DMS153 treated with DMSO at 0.1 percent for 48 hours (cell line): ENCODE measurements around the gene RBMS3.

ENCODE experiments used
- DNase-seq: peaks from one replicate; lab custom pipeline; 2025; ENCODE audit not compliant: unreplicated experiment; lab: John Stamatoyannopoulos, UW

Gene RBMS3

DNA sequence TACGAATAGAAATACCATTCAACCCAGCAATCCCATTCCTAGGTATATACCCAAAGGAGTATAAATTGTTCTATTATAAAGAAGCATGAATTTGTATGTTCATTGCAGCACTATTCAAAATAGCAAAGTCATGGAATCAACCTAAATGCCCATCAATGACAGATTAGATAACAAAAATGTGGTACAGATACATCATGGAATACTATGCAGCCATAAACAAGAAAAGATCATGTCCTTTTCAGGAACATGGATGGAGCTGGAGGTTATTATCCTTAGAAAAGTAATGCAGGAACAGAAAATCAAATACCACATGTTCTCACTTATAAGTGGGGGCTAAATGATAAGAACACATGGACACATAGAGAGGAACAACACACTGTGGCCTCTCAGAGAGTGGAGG, 571.9 kb downstream of the RBMS3 start:
- no peak for DNase-seq

DNA sequence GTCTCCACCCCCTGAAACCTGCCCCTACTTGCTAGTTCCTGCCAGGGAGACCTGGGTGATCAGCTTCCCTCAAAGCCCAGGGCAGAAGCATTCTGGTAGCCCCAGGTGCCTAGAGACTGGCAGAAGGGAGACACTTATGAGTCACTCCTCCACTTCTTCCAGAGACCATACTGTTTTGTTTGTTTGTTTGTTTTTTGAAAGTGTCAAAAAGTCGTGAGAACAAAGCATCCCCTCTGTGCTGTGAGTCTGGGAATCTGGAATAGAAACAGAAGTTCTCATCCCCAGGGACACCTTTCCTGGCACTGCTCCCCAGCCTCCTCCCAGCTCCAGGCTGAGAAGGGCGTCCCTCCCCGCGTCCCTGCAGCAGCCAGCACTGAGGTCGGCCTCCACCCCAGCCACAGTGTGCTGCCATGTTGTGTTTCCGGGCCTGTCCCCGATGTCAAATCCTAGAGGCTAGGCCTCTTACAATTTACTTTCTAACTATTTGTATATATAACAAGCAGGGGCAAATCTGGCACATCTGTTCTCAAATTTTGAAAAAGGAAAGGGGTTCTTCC, 573.0 kb downstream of the RBMS3 start:
- DNase-seq: no peak

DNA sequence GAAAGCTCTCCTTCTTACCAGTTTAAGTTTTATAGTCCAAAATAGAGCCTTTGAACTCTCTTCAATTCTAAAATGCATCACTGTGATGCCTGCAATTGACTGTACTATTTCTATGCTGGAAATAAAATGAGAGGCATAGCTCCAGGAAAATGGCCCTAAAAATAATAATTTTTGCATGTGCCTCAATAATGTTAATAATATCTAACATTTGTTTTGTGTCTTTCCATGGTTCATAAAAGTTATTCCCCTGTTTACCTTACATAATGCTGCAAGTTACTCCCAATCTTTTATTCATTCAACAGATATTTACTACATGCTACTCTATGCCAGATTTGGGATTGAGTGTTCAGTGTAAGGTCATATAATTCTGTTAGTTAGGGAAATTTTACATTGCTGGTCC, 574.0 kb downstream of the RBMS3 start:
- DNase-seq: no peak

DNA sequence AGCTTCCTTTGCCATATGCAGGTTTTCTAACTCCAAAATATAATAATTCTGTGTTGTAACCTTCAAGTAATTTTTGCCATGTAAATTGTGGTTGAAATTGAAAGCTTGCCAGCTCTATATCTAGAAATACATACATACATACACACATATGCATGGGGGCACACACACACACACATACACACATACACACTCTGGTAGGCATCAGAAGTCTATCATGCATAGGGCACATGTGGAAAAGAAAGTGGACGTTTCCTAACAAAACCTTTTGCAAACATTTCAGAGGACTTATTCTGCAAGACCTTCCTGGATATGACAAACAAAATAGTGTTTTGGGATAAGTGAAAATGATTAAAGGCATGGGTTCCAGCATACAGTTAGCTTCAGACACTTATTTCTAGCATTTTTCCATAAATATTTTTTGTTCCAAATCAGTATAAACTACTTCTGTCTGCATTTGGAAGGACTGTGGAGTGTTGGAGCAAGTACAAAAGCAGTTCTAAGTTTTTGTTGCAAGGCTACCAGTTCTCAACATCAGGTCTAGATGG, 578.9 kb downstream of the RBMS3 start:
- DNase-seq: no peak

DNA sequence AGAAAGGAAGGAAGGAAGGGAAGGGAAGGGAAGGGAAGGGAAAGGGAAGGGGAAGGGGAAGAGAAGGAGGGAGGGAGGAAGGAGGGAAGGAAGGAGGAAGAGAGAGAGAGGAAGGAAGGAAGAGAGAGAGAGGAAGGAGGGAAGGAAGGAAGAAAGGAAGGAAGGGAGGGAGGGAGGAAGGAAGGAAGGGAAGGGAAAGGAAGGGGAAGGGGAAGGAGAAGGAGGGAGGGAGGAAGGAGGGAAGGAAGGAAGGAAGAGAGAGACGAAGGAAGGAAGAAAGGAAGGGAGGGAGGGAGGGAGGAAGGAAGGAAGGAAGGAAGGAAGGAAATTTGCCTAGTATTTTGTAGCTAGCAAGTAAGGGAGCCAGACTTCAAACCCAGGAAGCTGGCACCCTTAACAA, 583.9 kb downstream of the RBMS3 start:
- DNase-seq: no peak

DNA sequence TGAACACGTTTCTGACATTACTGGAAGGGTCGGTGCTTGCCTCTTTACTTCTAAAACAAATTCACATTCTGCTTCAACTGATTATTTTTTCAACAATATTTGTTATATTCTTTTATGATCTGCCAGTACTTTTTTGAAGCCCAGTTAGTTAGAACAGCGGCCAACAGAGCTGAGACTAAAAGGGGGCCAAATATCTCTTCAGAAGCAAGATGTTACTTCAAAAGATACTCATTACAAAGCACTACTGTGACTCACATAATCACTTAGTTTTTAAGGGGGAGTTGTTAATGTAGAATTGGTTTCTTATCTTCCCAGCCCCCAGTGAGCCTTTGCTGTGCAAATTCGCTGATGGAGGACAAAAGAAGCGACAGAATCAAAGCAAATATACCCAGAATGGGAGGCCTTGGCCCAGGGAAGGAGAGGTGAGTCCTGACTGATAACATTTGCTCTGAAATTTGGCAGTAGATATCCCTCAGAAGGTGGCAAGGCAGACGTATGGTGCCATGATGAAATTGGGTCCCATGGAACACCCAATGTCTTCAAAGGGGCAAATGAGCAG, 587.8 kb downstream of the RBMS3 start:
- DNase-seq: no peak

DNA sequence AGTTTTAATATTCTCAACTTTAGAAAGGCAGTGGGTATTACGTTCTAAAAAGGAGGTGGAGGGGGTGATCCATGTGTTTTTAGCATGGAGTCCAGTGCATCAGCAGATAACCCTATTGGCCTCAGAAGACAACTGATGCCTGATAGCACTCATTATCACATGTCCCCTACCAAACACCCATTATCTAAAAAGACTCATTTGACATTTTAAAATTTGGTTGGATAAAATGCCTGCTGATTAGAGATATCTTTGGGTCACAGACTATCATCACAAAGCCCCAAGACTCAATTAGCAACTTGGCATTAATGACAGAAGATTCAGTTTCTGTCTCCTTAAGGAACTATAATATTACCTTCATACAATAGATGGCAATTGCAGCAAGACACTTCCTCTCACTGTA, 589.3 kb downstream of the RBMS3 start:
- DNase-seq: no peak

DNA sequence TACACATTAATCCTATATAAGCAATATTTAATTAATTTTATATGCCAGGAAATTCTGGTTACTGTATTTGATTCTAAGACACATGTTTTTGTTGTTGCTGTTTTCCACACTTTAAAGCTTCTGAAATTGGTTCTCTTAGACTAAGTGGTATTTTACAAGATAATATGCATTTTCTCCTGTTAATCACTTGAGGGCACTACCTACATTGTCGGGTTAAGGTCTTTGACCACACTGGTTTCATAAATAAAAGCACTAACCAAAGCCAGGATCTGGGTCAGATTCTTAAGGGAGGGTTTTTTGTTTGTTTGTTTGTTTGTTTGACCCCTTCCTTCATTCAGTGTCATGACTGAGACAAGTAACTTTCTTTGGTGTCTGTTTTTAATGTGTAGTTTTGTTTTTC, 590.2 kb downstream of the RBMS3 start:
- DNase-seq: no peak

DNA sequence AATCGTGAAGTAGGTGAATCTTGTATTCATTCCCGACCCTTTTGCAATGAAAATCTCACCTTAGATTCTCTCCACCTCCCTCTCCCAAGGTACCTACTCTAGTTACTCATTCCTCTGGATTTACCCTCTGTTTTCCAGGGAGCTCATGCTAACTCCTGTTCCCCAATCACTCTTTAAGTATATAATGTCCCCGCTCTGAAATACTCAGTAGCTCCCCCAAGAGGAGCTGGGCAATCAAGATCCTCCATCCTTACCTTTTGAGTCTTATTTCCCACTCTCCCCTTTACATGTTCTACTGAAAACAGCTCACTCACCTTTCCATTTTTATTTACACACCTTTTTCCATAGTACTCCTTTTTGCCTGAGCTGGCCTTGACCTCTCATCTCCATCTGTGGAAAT, 599.9 kb downstream of the RBMS3 start:
- DNase-seq: no peak

DNA sequence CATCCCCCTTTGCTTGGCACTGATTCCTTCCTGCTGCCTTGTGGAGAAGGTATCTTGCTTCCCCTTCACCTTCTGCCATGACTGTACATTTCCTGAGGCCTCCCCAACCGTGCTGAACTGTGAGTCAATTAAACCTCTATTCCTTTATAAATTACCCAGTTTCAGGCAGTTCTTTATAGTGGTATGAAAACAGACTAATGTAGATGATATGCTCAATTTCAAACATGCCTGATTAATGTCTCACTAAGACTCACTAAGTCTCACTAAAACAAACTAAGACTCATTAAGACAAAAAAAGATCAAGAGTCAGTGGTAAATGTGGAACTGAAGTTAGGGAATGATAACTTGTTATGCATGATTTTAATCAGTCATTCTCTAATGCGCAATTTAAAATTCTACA, 606.6 kb downstream of the RBMS3 start:
- no peak for DNase-seq

DNA sequence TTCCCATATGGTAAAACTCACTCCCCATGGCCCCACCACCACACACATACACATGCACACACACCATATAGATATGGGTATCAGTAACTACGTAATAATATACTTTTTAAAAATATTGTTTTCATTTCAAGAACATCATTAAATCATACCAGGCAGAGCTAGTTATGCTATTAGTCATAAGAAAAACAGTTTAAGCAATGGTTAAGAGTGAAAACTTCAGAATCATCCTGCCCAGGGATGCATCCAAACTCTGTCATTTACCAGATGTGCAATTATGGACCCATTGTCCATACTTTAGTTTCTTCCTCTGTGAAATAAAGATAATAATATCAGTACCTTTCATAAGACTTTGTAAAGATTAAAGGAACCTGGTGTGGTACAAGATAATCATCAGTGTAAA, 608.3 kb downstream of the RBMS3 start:
- DNase-seq: no peak

DNA sequence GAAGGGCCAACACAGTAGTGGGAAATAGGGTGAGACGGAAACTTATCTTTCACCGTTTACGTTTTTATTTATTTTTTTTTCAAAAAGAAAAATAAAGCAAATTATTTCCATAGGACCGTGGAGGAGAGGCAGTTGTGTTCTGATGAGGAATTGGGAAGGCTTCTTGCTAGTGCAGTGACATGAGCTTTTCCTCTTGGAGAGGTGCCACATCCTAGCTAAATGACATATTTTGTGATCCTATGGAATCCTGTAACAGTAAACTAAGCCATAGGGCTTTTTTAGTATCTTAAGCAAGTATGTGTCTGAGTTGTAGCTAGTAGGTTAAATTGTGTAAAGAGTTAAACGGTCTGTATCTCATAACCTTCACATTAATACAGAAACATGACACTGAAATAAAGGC, 609.9 kb downstream of the RBMS3 start:
- no peak for DNase-seq

DNA sequence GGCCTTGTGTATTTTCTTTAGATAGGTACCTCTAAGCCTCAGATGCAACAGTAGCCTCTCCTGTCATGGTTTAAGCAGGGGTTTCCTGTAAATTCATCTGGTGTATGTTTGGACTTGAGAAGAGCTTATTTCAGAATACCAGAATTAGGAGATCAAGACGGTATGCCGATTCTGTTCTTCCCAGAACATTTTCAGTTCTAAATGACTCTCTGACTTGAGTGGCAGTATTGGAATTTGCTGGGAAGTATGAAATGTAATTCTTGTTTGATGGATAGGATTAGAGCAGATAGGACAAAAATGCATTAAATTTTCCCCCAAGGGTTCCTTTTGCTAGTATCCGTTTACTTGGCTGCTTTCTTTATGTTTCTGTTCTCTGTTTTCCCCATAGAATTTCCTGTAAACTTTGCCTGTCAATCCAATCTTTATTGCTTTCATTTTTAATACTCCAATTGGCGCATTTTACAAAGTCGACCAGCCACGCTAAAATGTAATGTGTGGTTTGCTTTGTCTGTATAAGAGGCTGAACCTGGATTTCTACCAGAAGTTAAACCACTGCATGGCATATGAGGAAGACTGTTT, 612.2 kb downstream of the RBMS3 start:
- DNase-seq: no peak

DNA sequence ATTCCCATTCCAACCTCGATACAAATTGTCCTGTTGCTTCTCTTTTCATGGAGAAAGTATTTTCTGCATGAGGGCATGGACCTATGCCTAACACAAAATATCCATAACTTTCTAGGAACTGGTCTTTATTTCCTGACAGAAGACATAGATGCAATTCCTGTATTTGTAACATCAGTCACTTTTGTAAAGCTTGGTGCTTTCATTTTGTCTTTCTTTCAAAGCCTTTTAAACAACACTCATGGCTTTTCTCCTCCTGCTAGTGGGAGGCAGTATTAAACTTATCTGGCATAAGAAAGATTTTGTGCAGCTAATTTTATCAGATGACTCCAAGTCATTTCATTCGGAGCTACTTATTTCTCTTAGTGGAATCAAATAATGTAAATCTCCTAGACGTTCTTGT, 616.0 kb downstream of the RBMS3 start:
- no peak for DNase-seq

DNA sequence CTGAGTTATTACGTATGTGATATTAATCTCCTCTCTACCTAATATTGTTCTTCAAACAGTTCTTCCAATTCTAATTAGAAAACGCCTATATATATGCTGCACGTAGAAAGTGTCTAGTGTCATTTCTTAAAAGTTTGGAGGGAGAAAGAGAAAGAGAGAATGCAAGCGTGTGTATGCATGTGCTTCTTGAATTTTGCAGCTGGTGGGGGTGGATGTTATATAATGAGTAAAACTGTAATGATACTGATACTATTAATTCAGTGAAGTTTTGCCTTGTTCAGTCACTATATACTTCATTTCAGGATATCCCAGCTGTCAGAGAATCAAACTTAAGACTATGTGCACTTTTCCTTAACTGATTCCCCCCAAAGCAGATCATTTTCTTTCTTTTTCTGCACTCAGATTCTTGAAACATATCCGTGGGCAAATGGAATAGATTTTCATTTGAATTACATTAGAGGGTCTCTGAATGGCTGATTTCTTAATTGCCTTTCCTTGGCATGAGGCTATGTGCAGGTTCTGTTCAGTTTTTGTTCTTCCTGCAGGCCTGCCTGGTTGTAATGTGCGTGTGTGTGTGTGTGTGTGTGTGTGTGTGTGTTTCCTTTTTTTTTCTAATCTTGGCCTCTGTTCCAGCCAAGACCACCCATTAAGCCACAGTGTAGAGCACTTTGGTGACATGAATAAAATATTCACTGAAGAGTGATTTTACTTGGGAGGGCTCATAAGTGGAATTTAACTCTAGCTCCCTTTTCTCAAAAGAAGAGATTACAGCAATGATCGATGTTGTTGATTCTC, 617.5 kb downstream of the RBMS3 start:
- no peak for DNase-seq

DNA sequence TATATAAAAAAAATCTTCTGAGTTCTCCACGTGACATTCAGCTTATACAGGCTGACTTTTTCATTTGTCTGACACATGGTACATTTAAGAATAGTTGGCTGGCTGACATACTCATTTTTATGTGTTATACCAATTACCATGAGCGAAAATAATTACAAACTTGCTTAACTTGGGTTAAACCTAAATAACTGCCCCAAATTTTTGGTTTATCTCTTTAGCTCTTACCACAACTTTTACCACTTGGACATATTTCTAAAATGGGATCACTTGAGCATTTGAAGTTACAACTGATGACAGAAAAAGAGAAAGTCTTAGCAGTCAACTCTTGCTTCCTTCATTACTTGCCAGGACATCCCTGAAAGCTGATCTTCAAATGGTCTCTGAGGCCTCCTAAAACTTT, 618.1 kb downstream of the RBMS3 start:
- DNase-seq: no peak

DNA sequence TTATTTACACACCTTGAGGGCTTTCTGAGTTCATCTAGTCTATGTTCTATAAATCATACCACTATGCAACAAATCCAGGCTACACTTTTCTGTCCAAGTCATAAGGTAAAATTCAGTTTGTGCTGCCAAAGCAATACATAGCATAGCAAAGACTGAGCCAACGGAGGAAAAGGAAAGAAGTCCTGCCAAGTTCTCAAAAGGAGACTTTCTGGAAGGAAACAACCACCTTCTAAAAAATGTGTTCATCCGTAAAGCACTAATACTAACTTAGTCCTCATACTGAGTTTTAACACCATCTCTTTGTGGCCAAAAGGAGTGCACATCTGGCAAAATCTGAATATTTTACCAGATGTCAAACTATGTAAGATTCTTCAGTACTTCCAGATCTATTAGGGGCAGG, 620.2 kb downstream of the RBMS3 start:
- no peak for DNase-seq

DNA sequence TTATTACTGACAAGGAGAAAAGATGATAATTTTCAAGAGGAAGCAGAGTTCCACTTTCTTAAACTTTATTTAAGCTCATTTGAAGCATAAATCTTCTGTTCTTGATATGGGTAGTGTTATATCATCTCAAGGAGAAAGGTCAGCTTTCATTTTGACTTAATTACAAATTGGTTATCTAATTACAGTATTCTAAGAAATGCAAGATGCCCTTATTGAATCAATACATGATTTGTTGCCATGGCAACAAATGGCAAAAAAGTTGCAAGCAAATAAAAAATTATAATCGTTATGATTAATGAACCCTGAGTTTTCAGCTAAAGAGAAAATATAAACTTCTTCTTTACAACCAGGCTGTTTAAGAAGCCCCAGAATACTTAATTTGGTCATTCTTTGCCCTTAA, 622.7 kb downstream of the RBMS3 start:
- DNase-seq: no peak

DNA sequence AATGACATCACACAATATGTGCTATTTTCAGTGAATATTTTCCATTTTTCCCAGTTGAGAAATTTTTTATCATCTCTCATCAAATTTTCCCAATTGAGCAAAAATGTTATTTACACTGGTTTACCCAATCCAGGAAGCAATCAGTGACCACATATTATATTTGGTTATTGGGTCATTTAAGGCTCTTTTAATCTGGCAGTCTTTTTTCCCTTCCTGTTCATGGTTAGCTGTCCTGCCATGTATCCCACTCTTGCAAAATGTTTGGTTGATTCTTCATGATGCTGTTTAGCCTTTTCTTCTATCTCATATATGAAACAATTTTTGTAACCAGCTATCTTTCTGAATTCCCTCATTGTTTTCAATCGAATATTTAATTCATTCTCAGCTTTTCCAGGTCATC, 626.0 kb downstream of the RBMS3 start:
- no peak for DNase-seq

DNA sequence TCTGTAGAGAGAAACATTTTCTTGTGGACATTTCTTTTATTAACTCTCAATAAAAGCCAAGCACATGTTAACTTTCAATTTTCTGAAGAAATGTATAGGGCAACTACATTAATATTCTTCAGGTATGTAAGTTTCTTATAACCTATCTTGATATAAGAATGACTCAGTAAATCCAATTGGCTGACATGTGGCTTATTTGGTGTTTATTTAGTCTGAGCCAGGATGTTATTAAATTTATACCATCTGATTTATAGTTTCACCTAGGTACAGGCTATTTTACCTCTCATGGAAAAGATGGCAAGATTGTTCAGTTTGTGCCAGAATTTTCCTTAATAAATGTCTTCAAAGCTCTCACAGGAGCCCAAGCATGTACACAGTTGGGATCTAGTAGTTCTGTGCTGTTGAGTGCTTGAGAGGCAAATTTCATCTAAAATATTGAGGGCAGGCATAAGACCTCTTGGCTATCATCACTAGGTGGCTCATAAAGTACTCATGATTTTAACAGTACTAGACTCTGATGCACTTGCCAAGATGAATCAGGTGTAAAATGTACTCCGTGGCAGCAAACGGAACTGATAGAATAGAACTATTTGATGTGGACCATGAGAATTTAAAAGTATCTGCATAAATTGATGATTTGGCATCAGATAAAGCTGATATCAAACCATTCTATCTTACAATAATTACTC, 631.9 kb downstream of the RBMS3 start:
- no peak for DNase-seq

DNA sequence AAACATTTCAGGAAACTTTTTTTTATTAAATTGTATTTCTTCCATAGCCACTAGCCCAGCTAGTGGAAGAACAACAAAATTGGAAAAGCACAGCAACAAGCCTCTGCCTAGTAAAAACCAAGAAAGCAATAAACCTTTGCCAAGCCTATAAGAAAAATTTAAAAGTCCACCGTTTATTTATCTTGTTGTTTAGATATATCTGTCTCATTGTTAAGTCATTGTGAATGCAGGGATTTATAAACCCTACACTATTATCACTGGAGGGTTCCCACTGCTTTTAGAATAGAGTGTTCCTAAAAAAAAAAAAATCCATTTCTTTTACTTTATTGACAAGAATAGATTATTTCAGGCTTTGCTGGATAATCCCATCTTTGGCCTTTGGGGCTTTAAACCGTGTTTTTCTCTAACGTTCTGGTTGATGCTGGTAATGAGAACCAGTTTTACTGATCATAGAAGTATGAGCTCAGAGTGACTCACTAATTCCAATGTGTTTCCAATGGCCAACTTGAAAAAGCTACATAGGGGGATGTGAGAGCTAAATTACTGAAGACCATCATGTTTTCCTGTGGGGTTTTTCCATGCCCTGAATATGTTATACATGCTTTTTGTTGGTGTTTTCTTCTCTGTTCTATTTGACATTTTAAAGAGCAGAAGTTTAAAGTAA, 634.1 kb downstream of the RBMS3 start:
- DNase-seq: no peak
